Right lobe of liver (tissue), 4 donors: ENCODE results near the gene SOCS7.

Experiments
- POLR2A ChIP-seq: fragments of 450-650 bp; IDR thresholded peaks from one replicate; pipeline ENCODE4 v1.6.1; 2017; ENCODE audit warnings: antibody characterized with exemption, mild to moderate bottlenecking
- TF ChIP-seq, protein P1 (sequence below), 4 donors: fragments of 200-600 bp in 3 of 4; fragments of 450-650 bp in 1 of 4; IDR thresholded peaks; one replicate each; pipeline versions ENCODE4 v1.5.1 to v1.8.0; 2016 to 2022; ENCODE audit warnings: antibody characterized with exemption in 4 of 4, mild to moderate bottlenecking in 2 of 4
- donor health status: DM: no; HTN: no; CAD: no.
- donor health status: DM: no; HTN: no; CAD: no.
- donor health status: DM: no; HTN: yes; CAD: no.

DNA sequence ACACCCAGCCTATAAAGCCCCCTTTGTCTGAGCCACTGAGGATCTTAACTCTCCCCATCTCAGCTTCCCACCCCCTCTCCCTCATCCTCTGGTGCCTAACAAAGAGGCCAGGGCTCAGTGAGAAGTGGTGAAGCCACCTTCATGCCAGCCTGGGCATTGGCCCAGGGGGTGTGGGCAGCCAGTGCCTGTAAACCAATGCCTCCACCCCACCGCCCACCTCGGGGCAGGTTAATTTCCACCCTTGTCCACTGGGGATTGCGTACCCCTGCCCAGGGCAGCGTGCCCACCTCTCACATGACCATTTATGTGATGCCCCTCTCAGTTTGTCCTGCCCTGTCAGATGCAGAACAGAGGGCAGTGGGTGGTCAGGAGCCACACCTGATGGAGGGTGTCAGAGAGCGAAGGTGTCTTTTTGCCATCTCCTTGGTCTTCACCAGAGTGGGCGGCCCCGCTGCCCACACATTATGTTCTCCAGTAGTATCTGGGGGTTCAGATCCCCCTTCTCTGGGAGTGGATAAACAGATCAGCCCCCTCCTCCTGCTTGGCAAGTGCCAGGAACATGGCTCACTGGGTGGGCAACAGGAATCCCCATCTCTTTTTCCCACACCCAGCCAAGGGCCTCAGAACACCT is 66.5 kb downstream of the SOCS7 start:
- no peak for TF ChIP-seq POLR2A
- TF ChIP-seq, protein P1, sequence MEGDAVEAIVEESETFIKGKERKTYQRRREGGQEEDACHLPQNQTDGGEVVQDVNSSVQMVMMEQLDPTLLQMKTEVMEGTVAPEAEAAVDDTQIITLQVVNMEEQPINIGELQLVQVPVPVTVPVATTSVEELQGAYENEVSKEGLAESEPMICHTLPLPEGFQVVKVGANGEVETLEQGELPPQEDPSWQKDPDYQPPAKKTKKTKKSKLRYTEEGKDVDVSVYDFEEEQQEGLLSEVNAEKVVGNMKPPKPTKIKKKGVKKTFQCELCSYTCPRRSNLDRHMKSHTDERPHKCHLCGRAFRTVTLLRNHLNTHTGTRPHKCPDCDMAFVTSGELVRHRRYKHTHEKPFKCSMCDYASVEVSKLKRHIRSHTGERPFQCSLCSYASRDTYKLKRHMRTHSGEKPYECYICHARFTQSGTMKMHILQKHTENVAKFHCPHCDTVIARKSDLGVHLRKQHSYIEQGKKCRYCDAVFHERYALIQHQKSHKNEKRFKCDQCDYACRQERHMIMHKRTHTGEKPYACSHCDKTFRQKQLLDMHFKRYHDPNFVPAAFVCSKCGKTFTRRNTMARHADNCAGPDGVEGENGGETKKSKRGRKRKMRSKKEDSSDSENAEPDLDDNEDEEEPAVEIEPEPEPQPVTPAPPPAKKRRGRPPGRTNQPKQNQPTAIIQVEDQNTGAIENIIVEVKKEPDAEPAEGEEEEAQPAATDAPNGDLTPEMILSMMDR (IDR thresholded peaks at IDR 0.05) = no peak
